HG03139 (cell line): Measurements from ENCODE around the gene LAMTOR4.

ENCODE experiments used
- ATAC-seq: cut with Tn5 transposase; IDR thresholded peaks from one replicate; pipeline ENCODE4 v1.9.1; 2021; ENCODE audit not compliant: unreplicated experiment

LAMTOR4 gene

DNA sequence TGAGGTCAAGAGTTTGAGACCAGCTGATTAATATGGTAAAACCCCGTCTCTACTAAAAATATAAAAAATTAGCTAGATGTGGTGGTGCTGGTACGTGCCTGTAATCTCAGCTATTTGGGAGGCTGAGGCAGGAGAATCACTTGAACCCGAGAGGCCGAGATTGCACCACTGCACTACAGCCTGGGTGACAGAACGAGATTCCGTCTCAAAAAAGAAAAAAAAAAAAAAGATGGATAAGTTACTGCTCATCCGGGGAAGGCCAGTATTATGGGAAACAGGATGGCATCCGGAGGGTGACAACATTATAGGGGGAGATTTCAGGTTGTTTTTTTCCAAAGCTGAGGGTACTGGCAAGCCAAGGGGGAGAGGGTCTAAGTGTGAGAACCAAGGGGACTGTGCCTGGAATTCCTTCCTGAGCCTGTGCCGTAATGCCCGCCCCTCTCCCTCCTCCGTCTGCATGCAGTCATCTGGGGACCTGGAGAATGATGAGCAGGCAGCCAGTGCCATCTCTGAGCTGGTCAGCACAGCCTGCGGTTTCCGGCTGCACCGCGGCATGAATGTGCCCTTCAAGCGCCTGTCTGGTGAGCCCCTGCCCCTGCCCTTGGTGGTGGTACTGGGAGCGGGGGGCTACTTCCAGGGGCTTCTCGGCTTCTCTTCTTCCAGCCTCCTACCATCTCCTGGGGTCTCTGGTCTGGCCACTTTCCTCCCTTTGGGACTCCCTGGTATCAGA lies 4.4 kb downstream of the LAMTOR4 start:
- ATAC-seq, result no peak

- ATAC-seq, result no peak
Measured at GRCh38 chr7:100153708-100154535, 5.2 kb downstream of the LAMTOR4 start.

DNA sequence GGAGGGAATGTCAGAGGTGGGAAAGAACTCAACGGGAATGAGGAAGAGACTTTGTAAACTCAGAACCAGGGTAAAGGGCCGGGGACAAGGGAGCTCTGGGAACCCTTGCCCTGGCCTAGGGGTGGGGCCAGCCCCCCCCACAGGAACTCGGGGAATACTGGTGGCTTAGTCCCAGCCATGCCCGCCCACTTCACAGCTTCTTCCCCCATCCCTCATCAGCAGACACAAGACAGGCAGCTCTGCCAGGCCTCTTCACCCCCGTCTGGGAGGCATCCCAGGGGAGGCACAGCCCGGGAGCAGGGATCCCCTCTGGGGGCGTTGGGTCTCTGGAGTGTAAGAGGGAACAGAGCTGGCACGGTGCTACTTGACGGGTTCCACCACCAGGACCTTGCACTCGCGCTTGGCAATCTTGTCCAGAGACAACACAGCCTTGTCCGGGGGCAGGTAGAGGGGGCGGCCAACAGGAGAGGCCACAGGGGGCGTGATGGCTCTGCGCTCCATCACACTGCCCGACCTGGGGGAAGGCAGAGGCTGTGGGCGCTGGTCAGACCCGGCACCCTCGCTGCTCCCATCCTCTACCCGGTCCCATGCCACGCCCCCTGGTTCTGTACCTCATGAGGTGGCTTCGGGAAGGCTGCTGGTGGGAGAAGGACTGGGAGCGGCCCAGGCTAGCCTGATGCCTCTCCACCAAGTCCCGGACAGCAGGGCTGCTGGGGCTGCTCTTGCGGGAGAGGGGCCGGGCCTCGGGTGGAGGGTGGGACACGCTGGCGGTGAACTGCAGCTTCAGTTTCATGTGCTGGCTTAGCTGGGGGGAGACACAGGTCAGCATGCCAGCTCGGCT lies 6.2 kb downstream of the LAMTOR4 start:
- ATAC-seq, result no peak

GRCh38 chr7:100155553-100156317 lies 7.0 kb downstream of the LAMTOR4 start:
- no peak for ATAC-seq

DNA sequence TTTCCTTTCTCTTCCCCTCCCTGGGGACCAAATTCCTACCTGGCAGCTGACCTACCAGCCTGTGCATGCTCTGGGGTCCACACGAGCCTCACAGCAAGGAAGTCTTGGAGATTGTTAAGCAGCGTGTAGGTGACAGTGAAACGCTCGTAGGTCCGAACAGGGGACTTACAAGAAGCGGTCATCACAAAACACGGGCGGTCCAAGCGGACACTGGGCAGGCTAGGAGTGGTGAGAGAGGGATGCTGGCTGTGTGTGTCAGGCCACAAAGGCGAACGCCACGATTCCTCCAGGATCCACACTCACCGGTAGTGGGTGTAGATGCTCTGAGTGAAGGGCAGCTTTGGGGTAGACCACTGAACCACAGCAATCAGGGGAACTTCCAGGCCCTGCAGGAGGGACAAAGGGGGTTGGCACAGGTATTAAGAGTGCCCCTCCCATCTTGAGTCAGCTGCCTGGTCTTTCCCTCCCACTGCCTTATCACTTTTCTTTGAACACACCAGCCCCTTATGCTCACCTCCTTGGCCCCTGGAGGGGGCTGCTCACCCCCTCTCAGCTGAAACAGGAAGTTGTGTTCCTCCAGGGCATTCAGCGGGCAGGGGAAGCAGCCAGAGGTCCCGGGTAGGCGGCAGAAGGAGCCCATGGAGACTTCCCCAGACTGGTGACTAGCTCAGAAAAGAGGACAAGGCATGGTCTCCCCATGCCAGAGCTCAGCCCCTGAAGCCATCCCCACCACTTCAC lies 7.8 kb downstream of the LAMTOR4 start:
- ATAC-seq, result no peak

DNA sequence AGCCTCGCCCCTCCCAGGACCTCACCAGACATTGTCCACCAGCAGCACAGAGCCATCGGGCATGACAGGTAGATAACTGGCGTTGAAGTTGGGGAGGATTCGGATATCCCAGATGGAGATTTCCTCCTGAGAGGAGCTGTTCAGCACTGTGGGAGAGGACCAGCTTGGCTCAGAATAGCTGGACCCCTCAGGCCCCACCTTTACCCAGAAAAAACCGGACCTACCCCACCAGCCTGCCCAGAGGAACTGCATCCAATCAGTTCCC lies 8.3 kb downstream of the LAMTOR4 start:
- no peak for ATAC-seq

GRCh38 chr7:100157334-100158228 lies 8.9 kb downstream of the LAMTOR4 start:
- ATAC-seq, result no peak

DNA sequence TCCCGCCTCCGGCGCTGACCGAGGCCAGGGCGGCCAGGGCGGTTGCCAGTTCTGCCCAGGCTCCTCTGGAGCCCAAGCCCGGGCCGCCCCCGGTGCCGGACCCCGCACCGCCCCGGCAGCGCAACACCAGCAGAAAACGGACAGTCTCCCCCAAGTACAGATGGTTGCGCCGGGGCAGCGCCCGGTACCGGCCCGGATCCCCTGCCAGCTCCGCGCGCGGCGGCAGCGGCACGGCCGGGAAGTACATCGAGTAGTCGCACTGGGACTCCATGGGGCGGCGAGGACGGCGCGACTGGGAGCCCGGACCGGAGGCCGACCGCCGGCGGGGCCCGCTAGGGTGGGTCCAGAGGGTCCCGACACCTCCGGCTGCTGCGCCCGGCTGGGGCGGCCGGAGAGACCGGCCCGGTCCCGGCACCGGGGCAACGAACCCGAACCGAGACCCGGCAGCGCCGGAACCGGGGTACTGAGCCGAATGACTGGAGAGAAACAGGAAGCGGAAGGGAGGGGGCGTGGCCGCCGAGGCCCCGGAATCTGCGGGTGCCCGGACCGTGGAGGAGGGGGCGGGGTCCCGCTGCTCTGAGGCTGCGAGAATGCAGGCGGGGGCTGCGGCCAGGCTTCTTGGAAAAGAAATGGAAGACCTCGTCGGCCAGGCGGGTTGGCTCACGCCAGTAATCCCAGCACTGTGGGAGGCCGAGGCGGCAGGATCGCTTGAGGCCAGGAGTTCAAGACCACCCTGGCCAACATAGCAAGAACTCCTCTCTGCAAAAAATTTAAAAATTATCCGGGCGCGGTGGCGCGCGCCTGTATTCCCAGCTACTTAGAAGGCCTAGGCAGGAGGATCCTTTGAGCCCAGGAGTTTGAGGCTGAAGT lies 9.7 kb downstream of the LAMTOR4 start, which contains the start of gene TRAPPC14:
Gene TRAPPC14 (minus strand): TSS at position 495 of the 870 bp plus-strand sequence. CDS start 224 bp downstream, at position 271.
- peak; percentile 62 for ATAC-seq

- no peak for ATAC-seq
Measured at GRCh38 chr7:100159099-100159623, 10.4 kb downstream of the LAMTOR4 start.

GRCh38 chr7:100160067-100160466 lies 11.3 kb downstream of the LAMTOR4 start:
- no peak for ATAC-seq

- ATAC-seq, result no peak
Measured at GRCh38 chr7:100163006-100163531, 14.4 kb downstream of the LAMTOR4 start.

DNA sequence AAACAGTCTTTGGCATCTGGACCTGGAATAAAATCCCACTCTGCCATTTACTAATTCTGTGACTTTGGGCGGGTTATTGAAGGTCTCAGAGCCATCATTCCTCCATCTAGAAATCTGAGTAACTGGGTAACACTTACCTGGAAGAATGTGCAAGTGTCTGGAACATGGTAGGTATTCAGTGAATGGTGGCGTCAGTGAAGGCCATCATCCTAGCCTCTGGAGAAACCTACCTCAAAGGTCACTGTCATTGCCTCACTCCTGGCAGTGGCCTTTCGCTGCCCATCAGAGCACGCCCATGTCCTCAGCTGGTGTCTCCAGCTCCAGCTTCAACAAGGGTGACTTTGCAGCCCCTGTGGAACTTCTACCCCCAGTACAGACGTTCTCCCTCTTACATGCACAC lies 15.2 kb downstream of the LAMTOR4 start:
- no peak for ATAC-seq

- ATAC-seq, result no peak
Measured at GRCh38 chr7:100166317-100166940, 17.7 kb downstream of the LAMTOR4 start.

- ATAC-seq, result no peak
Measured at GRCh38 chr7:100166970-100167911, 18.5 kb downstream of the LAMTOR4 start.

DNA sequence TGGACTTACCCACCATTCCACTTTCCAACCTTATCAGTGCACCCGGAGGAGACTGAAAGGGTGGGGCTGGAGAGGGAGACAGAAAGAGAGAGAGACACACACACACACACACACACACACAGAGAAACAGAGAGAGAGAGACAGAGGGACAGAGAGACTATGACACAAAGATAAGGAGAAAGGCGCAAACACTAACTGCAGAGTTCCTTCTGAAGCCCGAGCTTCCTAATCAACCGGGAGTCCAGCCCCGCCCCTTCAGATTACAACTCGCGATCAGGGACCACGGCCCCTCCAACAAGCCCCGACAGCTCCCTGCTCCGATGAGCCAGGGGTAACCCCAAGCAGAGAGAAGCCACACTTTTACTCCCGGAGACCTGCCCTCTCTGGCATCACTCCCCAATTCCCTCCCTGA lies 19.2 kb downstream of the LAMTOR4 start:
- ATAC-seq, result no peak
